HEK293 (cell line): ENCODE results near the gene PTGES2.

ENCODE experiments used
- CTCF ChIA-PET: fragments of 350-600 bp; formaldehyde crosslinking; extraction: SDS; loops from one replicate; lab custom pipeline; 2021; ENCODE audit warnings: antibody characterized with exemption; lab: Yijun Ruan, JAX
- POLR2A ChIA-PET: fragments of 300-600 bp; formaldehyde crosslinking; extraction: SDS; loops from one replicate; lab custom pipeline; 2020; ENCODE audit warnings: antibody characterized with exemption, inconsistent platforms; lab: Yijun Ruan, JAX
- H3K27ac ChIP-seq: fragments of 200-500 bp; sonication (Bioruptor generic); 2 replicates; pipeline ENCODE4 v1.5.1; 2014; ENCODE audit warnings: low read depth, low read length, control low read depth, inconsistent platforms; ENCODE audit errors: extremely low read depth
- H3K36me3 ChIP-seq, 2 experiments: fragments of 200-500 bp in 1 of 2; sonication (Bioruptor generic) in 1 of 2; 1 replicate in 1 of 2; 2 replicates in 1 of 2; pipeline ENCODE4 v1.5.1; 2014 to 2017; ENCODE audit warnings: inconsistent platforms in 2 of 2, low read length in 2 of 2; ENCODE audit not compliant: control insufficient read depth in 2 of 2, insufficient read depth in 1 of 2
- H3K4me1 ChIP-seq: fragments of 200-500 bp; sonication (Bioruptor generic); 2 replicates; pipeline ENCODE4 v1.5.1; 2014; ENCODE audit warnings: mild to moderate bottlenecking, low read length, inconsistent platforms; ENCODE audit not compliant: control insufficient read depth, insufficient read depth
- H3K4me3 ChIP-seq: 2 replicates; pipeline ENCODE4 v1.5.1; 2011; ENCODE audit warnings: low read depth, mild to moderate bottlenecking, control low read depth, low read length, moderate library complexity
- H3K9me3 ChIP-seq: fragments of 200-500 bp; sonication (Bioruptor generic); 2 replicates; pipeline ENCODE4 v1.5.1; 2014; ENCODE audit warnings: low read depth, low read length, inconsistent platforms; ENCODE audit not compliant: control insufficient read depth, insufficient read depth
- BCL11A ChIP-seq: fragments of 450-650 bp; formaldehyde crosslinking; IDR thresholded peaks from 2 replicates; pipeline ENCODE4 v1.5.1; 2016; ENCODE audit warnings: low read depth, missing biosample characterization, missing genetic modification characterization
- BCL6B ChIP-seq: fragments of 450-650 bp; formaldehyde crosslinking; IDR thresholded peaks from 2 replicates; pipeline ENCODE4 v1.5.1; 2017; ENCODE audit warnings: missing biosample characterization, missing genetic modification characterization
- OSR2 ChIP-seq: fragments of 450-650 bp; formaldehyde crosslinking; IDR thresholded peaks from 2 replicates; pipeline ENCODE4 v1.5.1; 2016; ENCODE audit warnings: missing biosample characterization, missing genetic modification characterization
- SCRT1 ChIP-seq: fragments of 450-650 bp; formaldehyde crosslinking; IDR thresholded peaks from 2 replicates; pipeline ENCODE4 v1.5.1; 2016; ENCODE audit warnings: missing biosample characterization, missing genetic modification characterization, borderline replicate concordance
- SP2 ChIP-seq: fragments of 450-650 bp; formaldehyde crosslinking; IDR thresholded peaks from 2 replicates; pipeline ENCODE4 v1.5.1; 2016; ENCODE audit warnings: missing biosample characterization, missing genetic modification characterization
- TCF7L2 ChIP-seq: IDR thresholded peaks from 2 replicates; pipeline ENCODE4 v1.6.1; 2011; ENCODE audit warnings: low read depth, mild to moderate bottlenecking, inconsistent platforms, low read length, moderate library complexity, borderline replicate concordance
- ZBTB1 ChIP-seq: fragments of 450-650 bp; formaldehyde crosslinking; IDR thresholded peaks from 2 replicates; pipeline ENCODE4 v1.5.1; 2016; ENCODE audit warnings: missing biosample characterization, missing genetic modification characterization
- ZFP37 ChIP-seq: fragments of 450-650 bp; formaldehyde crosslinking; IDR thresholded peaks from 2 replicates; pipeline ENCODE4 v1.5.1; 2016; ENCODE audit warnings: missing biosample characterization, missing genetic modification characterization
- ZNF133 ChIP-seq: fragments of 450-650 bp; formaldehyde crosslinking; IDR thresholded peaks from 2 replicates; pipeline ENCODE4 v1.5.1; 2016; ENCODE audit warnings: missing biosample characterization, missing genetic modification characterization
- ZNF155 ChIP-seq: fragments of 450-650 bp; formaldehyde crosslinking; IDR thresholded peaks from 2 replicates; pipeline ENCODE4 v1.5.1; 2016; ENCODE audit warnings: missing biosample characterization, missing genetic modification characterization
- ZNF169 ChIP-seq: fragments of 450-650 bp; formaldehyde crosslinking; IDR thresholded peaks from 2 replicates; pipeline ENCODE4 v1.5.1; 2016; ENCODE audit warnings: missing biosample characterization, missing genetic modification characterization
- ZNF341 ChIP-seq: fragments of 450-650 bp; formaldehyde crosslinking; IDR thresholded peaks from 2 replicates; pipeline ENCODE4; 2016; ENCODE audit warnings: low read depth, missing biosample characterization, missing genetic modification characterization
- ZNF394 ChIP-seq: fragments of 450-650 bp; formaldehyde crosslinking; IDR thresholded peaks from 2 replicates; pipeline ENCODE4 v1.5.1; 2016; ENCODE audit warnings: missing biosample characterization, missing genetic modification characterization, mild to moderate bottlenecking, moderate library complexity, borderline replicate concordance
- ZNF423 ChIP-seq: fragments of 450-650 bp; formaldehyde crosslinking; IDR thresholded peaks from 2 replicates; pipeline ENCODE4 v1.5.1; 2016; ENCODE audit warnings: missing biosample characterization, missing genetic modification characterization
- ZNF473 ChIP-seq: fragments of 450-650 bp; formaldehyde crosslinking; IDR thresholded peaks from 2 replicates; pipeline ENCODE4 v1.5.1; 2017; ENCODE audit warnings: missing biosample characterization, missing genetic modification characterization
- ZNF521 ChIP-seq: fragments of 450-650 bp; formaldehyde crosslinking; IDR thresholded peaks from 2 replicates; pipeline ENCODE4 v1.5.1; 2017; ENCODE audit warnings: missing biosample characterization, mild to moderate bottlenecking, missing genetic modification characterization
- ZNF560 ChIP-seq: fragments of 450-650 bp; formaldehyde crosslinking; IDR thresholded peaks from 2 replicates; pipeline ENCODE4 v1.5.1; 2017; ENCODE audit warnings: missing biosample characterization, missing genetic modification characterization, borderline replicate concordance
- ZNF600 ChIP-seq: fragments of 450-650 bp; formaldehyde crosslinking; IDR thresholded peaks from 2 replicates; pipeline ENCODE4 v1.5.1; 2016; ENCODE audit warnings: missing biosample characterization, missing genetic modification characterization
- ZNF629 ChIP-seq: fragments of 450-650 bp; formaldehyde crosslinking; IDR thresholded peaks from 2 replicates; pipeline ENCODE4 v1.5.1; 2017; ENCODE audit warnings: missing biosample characterization, missing genetic modification characterization
- ZNF654 ChIP-seq: fragments of 450-650 bp; formaldehyde crosslinking; IDR thresholded peaks from 2 replicates; pipeline ENCODE4 v1.5.1; 2016; ENCODE audit warnings: low read depth, missing biosample characterization, missing genetic modification characterization
- ZNF768 ChIP-seq: fragments of 450-650 bp; formaldehyde crosslinking; IDR thresholded peaks from 2 replicates; pipeline ENCODE4 v1.5.1; 2018; ENCODE audit warnings: missing biosample characterization, mild to moderate bottlenecking, missing genetic modification characterization
- ZSCAN18 ChIP-seq: fragments of 450-650 bp; formaldehyde crosslinking; IDR thresholded peaks from 2 replicates; pipeline ENCODE4 v1.5.1; 2016; ENCODE audit warnings: missing biosample characterization, missing genetic modification characterization
- ZXDB ChIP-seq: fragments of 450-650 bp; formaldehyde crosslinking; IDR thresholded peaks from 2 replicates; pipeline ENCODE4 v1.5.1; 2016; ENCODE audit warnings: missing biosample characterization, missing genetic modification characterization
- TF ChIP-seq, protein P1 (sequence below): fragments of 450-650 bp; formaldehyde crosslinking; conservative IDR thresholded peaks from 2 replicates; pipeline ENCODE4 v1.5.1; 2016; ENCODE audit warnings: low read depth, missing biosample characterization, missing genetic modification characterization
- TF ChIP-seq, protein P2 (sequence below): fragments of 450-650 bp; formaldehyde crosslinking; IDR thresholded peaks from 2 replicates; pipeline ENCODE4 v1.5.1; 2016; ENCODE audit warnings: missing biosample characterization, missing genetic modification characterization

PTGES2 gene

DNA sequence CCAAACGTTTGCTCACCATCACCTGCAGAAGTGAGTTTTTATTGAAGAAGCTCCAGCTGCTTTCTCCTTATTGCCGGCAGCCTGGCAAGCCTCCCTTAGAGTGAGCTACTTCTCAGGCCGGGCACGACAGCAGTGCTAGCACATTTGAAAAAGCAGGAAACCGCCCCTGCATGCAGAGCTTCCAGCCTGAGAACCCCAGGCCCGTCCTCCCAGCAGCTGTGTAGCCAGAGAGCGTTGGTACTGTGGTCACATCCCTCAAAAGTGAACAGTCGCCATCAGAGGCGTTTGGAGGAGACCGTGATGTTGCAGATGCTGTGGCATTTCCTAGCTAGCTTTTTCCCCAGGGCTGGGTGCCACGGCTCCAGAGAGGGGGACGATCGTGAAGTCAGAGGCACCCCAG, 36.0 kb downstream of the PTGES2 start:
- Histone ChIP-seq H3K36me3 (no peaks in the 10 kb centered on the region; a peak in 1 of 3 replicates), H3K9me3 (no peaks in the 10 kb centered on the region), H3K27ac (no peak overlapping the region), H3K4me1 (0 out of 2 replicates have a peak, but pooled peaks cover 4% of the 10 kb centered on the region), H3K4me3 (no peak overlapping the region)
- ChIA-PET POLR2A (interaction anchor here (0.9 to 1.1 kb wide), 2 partner anchors 24 to 25 kb away, joined by 3 read pairs; partner anchors contain the start of gene NAIF1), CTCF (interaction anchor here (0.6 to 2.6 kb wide), 4 partner anchors 26 to 332 kb away, joined by 3 to 22 read pairs (median 6); no protein-coding TSS in a partner anchor)
- TF ChIP-seq BCL6B (no peak), ZNF155 (tag by site-specific recombination) (no peak), ZNF521 (tag by site-specific recombination) (no peak), ZFP37 (tag by site-specific recombination) (no peak), ZNF133 (tag by site-specific recombination) (no peak), ZNF473 (tag by site-specific recombination) (no peak), ZNF629 (tag by site-specific recombination) (no peak), ZNF423 (tag by site-specific recombination) (no peak), ZNF768 (no peak), ZNF560 (tag by site-specific recombination) (no peak), BCL11A (tag by site-specific recombination) (no peak), SCRT1 (tag by site-specific recombination) (no peak), ZNF394 (no peak), ZBTB1 (tag by site-specific recombination) (no peak), ZNF169 (tag by site-specific recombination) (no peak), TCF7L2 (no peak), ZNF654 (tag by site-specific recombination) (no peak)
- TF ChIP-seq, protein P1, sequence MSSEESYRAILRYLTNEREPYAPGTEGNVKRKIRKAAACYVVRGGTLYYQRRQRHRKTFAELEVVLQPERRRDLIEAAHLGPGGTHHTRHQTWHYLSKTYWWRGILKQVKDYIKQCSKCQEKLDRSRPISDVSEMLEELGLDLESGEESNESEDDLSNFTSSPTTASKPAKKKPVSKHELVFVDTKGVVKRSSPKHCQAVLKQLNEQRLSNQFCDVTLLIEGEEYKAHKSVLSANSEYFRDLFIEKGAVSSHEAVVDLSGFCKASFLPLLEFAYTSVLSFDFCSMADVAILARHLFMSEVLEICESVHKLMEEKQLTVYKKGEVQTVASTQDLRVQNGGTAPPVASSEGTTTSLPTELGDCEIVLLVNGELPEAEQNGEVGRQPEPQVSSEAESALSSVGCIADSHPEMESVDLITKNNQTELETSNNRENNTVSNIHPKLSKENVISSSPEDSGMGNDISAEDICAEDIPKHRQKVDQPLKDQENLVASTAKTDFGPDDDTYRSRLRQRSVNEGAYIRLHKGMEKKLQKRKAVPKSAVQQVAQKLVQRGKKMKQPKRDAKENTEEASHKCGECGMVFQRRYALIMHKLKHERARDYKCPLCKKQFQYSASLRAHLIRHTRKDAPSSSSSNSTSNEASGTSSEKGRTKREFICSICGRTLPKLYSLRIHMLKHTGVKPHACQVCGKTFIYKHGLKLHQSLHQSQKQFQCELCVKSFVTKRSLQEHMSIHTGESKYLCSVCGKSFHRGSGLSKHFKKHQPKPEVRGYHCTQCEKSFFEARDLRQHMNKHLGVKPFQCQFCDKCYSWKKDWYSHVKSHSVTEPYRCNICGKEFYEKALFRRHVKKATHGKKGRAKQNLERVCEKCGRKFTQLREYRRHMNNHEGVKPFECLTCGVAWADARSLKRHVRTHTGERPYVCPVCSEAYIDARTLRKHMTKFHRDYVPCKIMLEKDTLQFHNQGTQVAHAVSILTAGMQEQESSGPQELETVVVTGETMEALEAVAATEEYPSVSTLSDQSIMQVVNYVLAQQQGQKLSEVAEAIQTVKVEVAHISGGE (tag by site-specific recombination): no peak

DNA sequence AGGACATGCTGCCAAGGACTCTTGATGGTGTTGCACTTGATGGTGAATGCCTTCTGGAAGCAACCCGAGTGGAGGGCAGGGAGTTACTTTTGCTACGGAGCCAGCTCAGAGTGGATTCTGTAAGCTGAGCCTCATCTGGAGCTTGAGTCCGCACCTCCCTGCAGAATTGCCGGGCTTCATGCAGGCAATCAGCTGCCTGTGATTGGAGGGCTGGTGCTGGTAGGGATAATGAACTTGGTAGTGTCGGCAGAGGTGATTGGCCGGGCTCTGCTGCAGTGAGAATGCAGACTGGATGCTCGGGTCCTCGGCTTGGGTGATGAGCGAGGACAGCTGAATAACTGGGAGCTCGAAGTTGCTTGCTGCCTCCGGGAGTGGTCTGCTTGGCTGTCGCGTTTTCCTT, 36.4 kb downstream of the PTGES2 start:
- H3K4me1 ChIP-seq: 0 out of 2 replicates have a peak, but pooled peaks cover 4% of the 10 kb centered on the region
- TF ChIP-seq SP2 (tag by site-specific recombination) (peak; percentile 23; the same call in 1 of the 2 replicates), OSR2 (tag by site-specific recombination) (no peak), ZNF600 (peak; percentile 87), ZXDB (tag by site-specific recombination) (no peak), ZSCAN18 (tag by site-specific recombination) (no peak), ZNF341 (peak; percentile 76)
- TF ChIP-seq, protein P2, sequence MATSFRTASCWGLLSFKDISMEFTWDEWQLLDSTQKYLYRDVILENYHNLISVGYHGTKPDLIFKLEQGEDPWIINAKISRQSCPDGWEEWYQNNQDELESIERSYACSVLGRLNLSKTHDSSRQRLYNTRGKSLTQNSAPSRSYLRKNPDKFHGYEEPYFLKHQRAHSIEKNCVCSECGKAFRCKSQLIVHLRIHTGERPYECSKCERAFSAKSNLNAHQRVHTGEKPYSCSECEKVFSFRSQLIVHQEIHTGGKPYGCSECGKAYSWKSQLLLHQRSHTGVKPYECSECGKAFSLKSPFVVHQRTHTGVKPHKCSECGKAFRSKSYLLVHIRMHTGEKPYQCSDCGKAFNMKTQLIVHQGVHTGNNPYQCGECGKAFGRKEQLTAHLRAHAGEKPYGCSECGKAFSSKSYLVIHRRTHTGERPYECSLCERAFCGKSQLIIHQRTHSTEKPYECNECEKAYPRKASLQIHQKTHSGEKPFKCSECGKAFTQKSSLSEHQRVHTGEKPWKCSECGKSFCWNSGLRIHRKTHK: no peak
- POLR2A ChIA-PET: interaction anchor here (0.9 kb wide), 1 partner anchor 25 kb away, joined by 3 read pairs; no protein-coding TSS in a partner anchor

More for the DNA sequence above, 36.4 kb downstream of the PTGES2 start:
- CTCF ChIA-PET: interaction anchor here (0.6 to 2.6 kb wide), 4 partner anchors 26 to 333 kb away, joined by 3 to 22 read pairs (median 6); no protein-coding TSS in a partner anchor
- no peaks in the 10 kb centered on the region for H3K9me3 ChIP-seq
- H3K36me3 ChIP-seq: no peaks in the 10 kb centered on the region; a peak in 1 of 3 replicates
- H3K4me3 ChIP-seq: no peak overlapping the region
- H3K27ac ChIP-seq: no peak overlapping the region
